GM08714 (cell line): ENCODE measurements around the gene C17orf114.
A peak's percentile ranks its signal among the peaks of the same experiment; 100 is the strongest.

Source experiments
- H3K4me3 ChIP-seq: fragments of 200-500 bp; sonication (Bioruptor generic); 2 replicates; pipeline ENCODE4 v1.5.1; 2014; ENCODE audit warnings: mild to moderate bottlenecking, low read length, inconsistent platforms
- ZNF274 ChIP-seq: IDR thresholded peaks from 2 replicates; pipeline ENCODE4 v1.6.1; 2012; ENCODE audit warnings: mild to moderate bottlenecking, low read depth, low read length

C17orf114 gene

GRCh38 chr17:4834681-4835020 is 32.5 kb upstream of the C17orf114 start:
- H3K4me3 ChIP-seq = peak overlapping the region; percentile 71; the same call in 1 of the 2 replicates
- TF ChIP-seq ZNF274 = no peak

- no peak for TF ChIP-seq ZNF274
- H3K4me3 ChIP-seq = peak overlapping the region; percentile 71
Observed at GRCh38 chr17:4833941-4834680, 32.0 kb upstream of the C17orf114 start.

GRCh38 chr17:4833178-4833940 is 31.2 kb upstream of the C17orf114 start, which contains the start of gene MINK1:
TSS of gene MINK1 (plus strand) at chr17:4833340. CDS start at chr17:4833584, 244 bp downstream.
- peak within 1 kb of the TSS; percentile 71 for H3K4me3 ChIP-seq
- TF ChIP-seq ZNF274 = no peak

GRCh38 chr17:4832829-4833177 is 30.7 kb upstream of the C17orf114 start:
- peak overlapping the region; percentile 71 for H3K4me3 ChIP-seq

- no peak for TF ChIP-seq ZNF274
- no peak overlapping the region for H3K4me3 ChIP-seq
Observed at GRCh38 chr17:4827399-4827798, 25.3 kb upstream of the C17orf114 start.

- no peak for TF ChIP-seq ZNF274
- H3K4me3 ChIP-seq = no peak overlapping the region
Observed at GRCh38 chr17:4823373-4824089, 21.4 kb upstream of the C17orf114 start.

- no peak for TF ChIP-seq ZNF274
- H3K4me3 ChIP-seq = no peak overlapping the region
Observed at GRCh38 chr17:4822835-4823234, 20.7 kb upstream of the C17orf114 start.

- no peak for TF ChIP-seq ZNF274
- H3K4me3 ChIP-seq = no peak overlapping the region
Observed at GRCh38 chr17:4818276-4818675, 16.1 kb upstream of the C17orf114 start.

GRCh38 chr17:4816826-4817225 is 14.7 kb upstream of the C17orf114 start:
- H3K4me3 ChIP-seq = no peak overlapping the region
- no peak for TF ChIP-seq ZNF274

- no peak overlapping the region for H3K4me3 ChIP-seq
- no peak for TF ChIP-seq ZNF274
Observed at GRCh38 chr17:4815043-4815675, 13.0 kb upstream of the C17orf114 start.

- no peak overlapping the region for H3K4me3 ChIP-seq
- TF ChIP-seq ZNF274 = no peak
Observed at GRCh38 chr17:4812690-4813089, 10.6 kb upstream of the C17orf114 start.

GRCh38 chr17:4811471-4811870 is 9.3 kb upstream of the C17orf114 start:
- no peak for TF ChIP-seq ZNF274
- H3K4me3 ChIP-seq = no peak overlapping the region

GRCh38 chr17:4810696-4811290 is 8.7 kb upstream of the C17orf114 start:
- no peak for TF ChIP-seq ZNF274
- no peak overlapping the region for H3K4me3 ChIP-seq

GRCh38 chr17:4808378-4808767 is 6.2 kb upstream of the C17orf114 start:
- no peak for TF ChIP-seq ZNF274
- H3K4me3 ChIP-seq = no peak overlapping the region
